ENCODE results near the gene RIPK1. TPM values are rescaled to one million over a fixed set of nuclear protein-coding genes. Genes with fewer than 3 reads are reported as not detected.

RIPK1 gene
- total and polyA plus RNA-seq, 9 of the 15 experiments (the other 6 are each of a cell fraction or from before 2014, with no cell fraction given): 3.8 to 24.9 (median 17.7) TPM

- TF ChIP-seq ZNF324 (CRISPR knock-in tag; IDR thresholded peaks at IDR 0.05) (no peak), ZBTB26 (CRISPR knock-in tag; IDR thresholded peaks at IDR 0.05) (no peak), RFX5 (IDR thresholded peaks at IDR 0.05; ENCODE audit: low read depth, low read length) (no peak), NONO (IDR thresholded peaks at IDR 0.05; ENCODE audit: low read depth in 2 of 2, low read length in 1 of 2) (no peak), CHAMP1 (IDR thresholded peaks at IDR 0.05) (no peak), ZSCAN32 (CRISPR knock-in tag; IDR thresholded peaks at IDR 0.05) (no peak), HDAC1 (IDR thresholded peaks at IDR 0.05) (no peak), SRSF1 (IDR thresholded peaks at IDR 0.05; ENCODE audit: low read depth, low read length) (no peak), POLR2H (tag; IDR thresholded peaks at IDR 0.05; ENCODE audit: low read depth) (no peak), ZNF431 (CRISPR knock-in tag; IDR thresholded peaks at IDR 0.05) (no peak), RCOR1 (IDR thresholded peaks at IDR 0.05; ENCODE audit: borderline replicate concordance in 1 of 2, low read depth in 2 of 2, low read length in 2 of 2) (no peak), FOXA1 (IDR thresholded peaks at IDR 0.05; ENCODE audit: borderline replicate concordance) (no peak), MCM3 (IDR thresholded peaks at IDR 0.05) (no peak), DMBX1 (CRISPR knock-in tag; IDR thresholded peaks at IDR 0.05; ENCODE audit: borderline replicate concordance) (no peak), RBM39 (optimal IDR thresholded peaks at IDR 0.05; ENCODE audit: low read depth, low read length) (no peak), ZFX (CRISPR knock-in tag; IDR thresholded peaks at IDR 0.05) (no peak; the same call in 1 of the 2 replicates), MECOM (CRISPR knock-in tag; IDR thresholded peaks at IDR 0.05) (no peak), CBFA2T2 (conservative IDR thresholded peaks at IDR 0.05) (peak; percentile 56), HNRNPK (IDR thresholded peaks at IDR 0.05; ENCODE audit: low read depth, low read length, poor library complexity, severe bottlenecking) (no peak), ETS2 (tag; IDR thresholded peaks at IDR 0.05; ENCODE audit: borderline replicate concordance, poor library complexity, severe bottlenecking) (no peak)
- TF ChIP-seq, protein P1, sequence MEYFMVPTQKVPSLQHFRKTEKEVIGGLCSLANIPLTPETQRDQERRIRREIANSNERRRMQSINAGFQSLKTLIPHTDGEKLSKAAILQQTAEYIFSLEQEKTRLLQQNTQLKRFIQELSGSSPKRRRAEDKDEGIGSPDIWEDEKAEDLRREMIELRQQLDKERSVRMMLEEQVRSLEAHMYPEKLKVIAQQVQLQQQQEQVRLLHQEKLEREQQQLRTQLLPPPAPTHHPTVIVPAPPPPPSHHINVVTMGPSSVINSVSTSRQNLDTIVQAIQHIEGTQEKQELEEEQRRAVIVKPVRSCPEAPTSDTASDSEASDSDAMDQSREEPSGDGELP (CRISPR knock-in tag; IDR thresholded peaks at IDR 0.05; ENCODE audit: borderline replicate concordance): no peak; the same call in 1 of the 2 replicates
- TF ChIP-seq, protein P2, sequence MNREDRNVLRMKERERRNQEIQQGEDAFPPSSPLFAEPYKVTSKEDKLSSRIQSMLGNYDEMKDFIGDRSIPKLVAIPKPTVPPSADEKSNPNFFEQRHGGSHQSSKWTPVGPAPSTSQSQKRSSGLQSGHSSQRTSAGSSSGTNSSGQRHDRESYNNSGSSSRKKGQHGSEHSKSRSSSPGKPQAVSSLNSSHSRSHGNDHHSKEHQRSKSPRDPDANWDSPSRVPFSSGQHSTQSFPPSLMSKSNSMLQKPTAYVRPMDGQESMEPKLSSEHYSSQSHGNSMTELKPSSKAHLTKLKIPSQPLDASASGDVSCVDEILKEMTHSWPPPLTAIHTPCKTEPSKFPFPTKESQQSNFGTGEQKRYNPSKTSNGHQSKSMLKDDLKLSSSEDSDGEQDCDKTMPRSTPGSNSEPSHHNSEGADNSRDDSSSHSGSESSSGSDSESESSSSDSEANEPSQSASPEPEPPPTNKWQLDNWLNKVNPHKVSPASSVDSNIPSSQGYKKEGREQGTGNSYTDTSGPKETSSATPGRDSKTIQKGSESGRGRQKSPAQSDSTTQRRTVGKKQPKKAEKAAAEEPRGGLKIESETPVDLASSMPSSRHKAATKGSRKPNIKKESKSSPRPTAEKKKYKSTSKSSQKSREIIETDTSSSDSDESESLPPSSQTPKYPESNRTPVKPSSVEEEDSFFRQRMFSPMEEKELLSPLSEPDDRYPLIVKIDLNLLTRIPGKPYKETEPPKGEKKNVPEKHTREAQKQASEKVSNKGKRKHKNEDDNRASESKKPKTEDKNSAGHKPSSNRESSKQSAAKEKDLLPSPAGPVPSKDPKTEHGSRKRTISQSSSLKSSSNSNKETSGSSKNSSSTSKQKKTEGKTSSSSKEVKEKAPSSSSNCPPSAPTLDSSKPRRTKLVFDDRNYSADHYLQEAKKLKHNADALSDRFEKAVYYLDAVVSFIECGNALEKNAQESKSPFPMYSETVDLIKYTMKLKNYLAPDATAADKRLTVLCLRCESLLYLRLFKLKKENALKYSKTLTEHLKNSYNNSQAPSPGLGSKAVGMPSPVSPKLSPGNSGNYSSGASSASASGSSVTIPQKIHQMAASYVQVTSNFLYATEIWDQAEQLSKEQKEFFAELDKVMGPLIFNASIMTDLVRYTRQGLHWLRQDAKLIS (CRISPR knock-in tag; IDR thresholded peaks at IDR 0.05): no peak
Observed at GRCh38 chr6:3035397-3035796, 32.9 kb upstream of the RIPK1 start (continued).
